Lower leg skin (tissue), 4 donors: ENCODE data around the gene SEC14L5. TPM values are rescaled to one million over a fixed set of nuclear protein-coding genes. Genes with fewer than 3 reads are reported as not detected.

ENCODE experiments used
- DNase-seq, 2 donors: peaks; one replicate each; pipeline ENCODE4 v3.0.0-alpha.2; 2019; ENCODE audit warnings: low spot score in 2 of 2
- H3K4me3 ChIP-seq: fragments of 200-600 bp; sonication (generic); 2 replicates; pipeline ENCODE4 v1.5.1; 2017; ENCODE audit warnings: mild to moderate bottlenecking, low read depth; ENCODE audit not compliant: poor library complexity, severe bottlenecking
- CTCF ChIP-seq, 3 donors: fragments of 450-650 bp; IDR thresholded peaks; one replicate each; pipeline ENCODE4 v1.5.1; 2016; ENCODE audit warnings: antibody characterized with exemption in 3 of 3, mild to moderate bottlenecking in 3 of 3, moderate library complexity in 2 of 3
- POLR2A ChIP-seq, 2 donors: fragments of 450-650 bp; IDR thresholded peaks; one replicate each; pipeline ENCODE4 v1.6.1; 2016 to 2017; ENCODE audit warnings: antibody characterized with exemption in 2 of 2, mild to moderate bottlenecking in 1 of 2, moderate library complexity in 1 of 2
- WGBS, 2 donors: methylation state at CpG; one replicate each; pipeline ENCODE4 v1.1.5; 2018; 5-methylcytosine and 5-hydroxymethylcytosine counted together
- intact Hi-C: fragments of 100-400 bp; cut with DNase I; formaldehyde crosslinking; loops from one replicate; pipeline ENCODE4 v1.15.0; 2023; ENCODE audit warnings: low total_unique reads
- total RNA-seq, 4 donors: library from RNA; depleted of rRNA; stranded (reverse); fragments of >200 nt; gene quantifications; one replicate each; pipeline ENCODE4 v1.1.0, GENCODE V29; 2016

The SEC14L5 gene
- total RNA-seq, 4 donors from 2014 or later, result 0.91 to 2.6 (median 1.3) TPM

DNA sequence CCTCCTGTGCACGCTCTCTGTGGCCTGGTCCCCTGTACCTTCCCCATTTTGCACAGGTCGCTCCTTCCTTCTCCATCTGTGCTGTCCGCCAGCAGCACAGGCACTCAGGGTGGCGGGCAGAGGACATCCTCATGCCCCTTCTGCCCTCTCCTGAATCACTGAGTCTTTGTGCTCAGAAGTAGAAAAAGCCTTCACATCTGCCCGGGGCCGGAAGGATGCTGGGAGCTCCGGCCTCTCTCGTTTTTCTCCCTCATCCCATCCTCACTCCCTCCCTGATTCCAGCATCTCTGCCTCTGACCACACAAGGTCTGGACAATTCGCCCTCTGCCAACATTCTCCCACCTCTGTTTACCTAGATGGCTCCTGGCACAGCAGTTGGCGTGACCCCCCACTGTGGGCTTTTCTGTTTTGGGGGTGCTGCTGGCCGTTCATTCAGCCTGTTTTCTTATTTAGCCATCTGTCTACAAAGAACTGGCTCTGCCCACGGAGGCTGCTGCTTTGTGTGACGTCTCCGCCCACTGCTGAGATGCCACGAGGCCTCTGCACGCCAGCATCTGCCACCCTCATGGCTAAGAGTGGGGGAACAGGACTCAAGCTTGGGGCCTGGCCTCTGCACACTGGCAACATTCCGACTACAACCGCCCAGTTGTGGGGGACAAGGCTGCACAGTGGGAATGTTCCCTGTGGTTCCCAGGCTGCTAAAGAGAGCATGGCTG, 36.7 kb downstream of the SEC14L5 start:
- no peak for DNase-seq
- WGBS, 2 donors, result 68 to 71% methylated on average over 17 of the region's 18 CpGs
- no peak overlapping the region for H3K4me3 ChIP-seq
- no peak for TF ChIP-seq CTCF (IDR thresholded peaks at IDR 0.05)
- no peak for TF ChIP-seq POLR2A (IDR thresholded peaks at IDR 0.05)
- intact Hi-C loops, result no loop called here

DNA sequence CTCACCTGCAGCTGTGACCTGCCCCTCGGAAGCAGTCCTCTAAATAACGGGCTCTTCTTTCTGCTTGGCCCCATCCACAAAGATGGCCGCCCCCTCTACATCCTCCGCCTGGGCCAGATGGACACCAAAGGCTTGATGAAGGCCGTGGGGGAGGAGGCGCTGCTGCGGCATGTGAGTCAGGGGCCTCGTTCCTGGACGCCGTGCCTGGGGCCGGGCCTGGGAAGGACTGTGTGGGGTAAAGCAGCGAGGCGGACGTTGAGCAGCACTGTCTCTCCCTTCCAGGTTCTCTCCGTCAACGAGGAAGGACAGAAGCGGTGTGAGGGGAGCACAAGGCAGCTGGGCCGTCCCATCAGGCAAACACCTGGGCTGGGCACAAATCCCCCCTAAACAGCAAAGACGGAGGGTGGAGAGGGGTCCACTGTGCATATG, 42.5 kb downstream of the SEC14L5 start:
- H3K4me3 ChIP-seq, result no peak overlapping the region
- TF ChIP-seq POLR2A (IDR thresholded peaks at IDR 0.05) (no peak), CTCF (IDR thresholded peaks at IDR 0.05) (no peak)
- intact Hi-C loops, result no loop called here
- no peak for DNase-seq
- 90 to 93% methylated on average over 19 of the region's 19 CpGs for WGBS, 2 donors

GRCh38 chr16:5001571-5001970, 43.4 kb downstream of the SEC14L5 start:
- DNase-seq, result no peak
- no peak for TF ChIP-seq CTCF (IDR thresholded peaks at IDR 0.05)
- TF ChIP-seq POLR2A (IDR thresholded peaks at IDR 0.05), result no peak
- intact Hi-C loops, result no loop called here
- no peak overlapping the region for H3K4me3 ChIP-seq
- 80 to 81% methylated on average over 7 of the region's 7 CpGs for WGBS, 2 donors

GRCh38 chr16:5001986-5002385, 43.9 kb downstream of the SEC14L5 start:
- 75 to 77% methylated on average over 6 of the region's 6 CpGs for WGBS, 2 donors
- DNase-seq, result no peak
- no peak overlapping the region for H3K4me3 ChIP-seq
- TF ChIP-seq POLR2A (IDR thresholded peaks at IDR 0.05) (no peak), CTCF (IDR thresholded peaks at IDR 0.05) (no peak)
- intact Hi-C loops, result no loop called here

DNA sequence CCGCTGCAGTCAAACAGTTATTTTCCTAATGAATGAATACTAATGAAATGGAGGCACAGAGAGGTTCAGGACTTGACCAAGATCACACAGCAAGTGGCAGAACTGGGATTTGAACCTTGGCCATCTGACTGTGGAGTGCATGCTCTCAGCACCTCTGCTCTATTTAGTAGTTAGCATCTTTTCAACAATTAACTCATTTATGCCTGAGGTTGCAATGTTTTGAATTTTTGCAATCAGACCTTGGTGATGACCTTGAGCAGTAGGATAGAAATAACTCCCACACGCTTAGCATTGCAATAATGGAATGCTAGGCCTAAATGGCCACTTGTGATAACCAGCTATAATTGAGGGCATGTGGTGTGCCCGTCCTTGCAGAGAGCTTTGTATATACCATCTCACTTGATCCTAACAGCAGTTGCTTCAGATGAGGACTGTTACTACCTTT, 44.6 kb downstream of the SEC14L5 start:
- no peak for DNase-seq
- no peak overlapping the region for H3K4me3 ChIP-seq
- TF ChIP-seq CTCF (IDR thresholded peaks at IDR 0.05) (no peak), POLR2A (IDR thresholded peaks at IDR 0.05) (no peak)
- intact Hi-C loops, result no loop called here
- 82 to 91% methylated on average over 3 of the region's 3 CpGs for WGBS, 2 donors

- no peak for DNase-seq
- 86 to 87% methylated on average over 12 of the region's 12 CpGs for WGBS, 2 donors
- TF ChIP-seq POLR2A (IDR thresholded peaks at IDR 0.05) (no peak), CTCF (IDR thresholded peaks at IDR 0.05) (no peak)
- intact Hi-C loops, result no loop called here
- H3K4me3 ChIP-seq, result no peak overlapping the region
Measured at GRCh38 chr16:5003211-5003610, 45.1 kb downstream of the SEC14L5 start.
